ENCODE results near the gene SEMA3C.

The SEMA3C gene

GRCh38 chr7:80774843-80775242 lies 144.0 kb downstream of the SEMA3C start:
- no peak overlapping the region for H3K4me3 ChIP-seq (ENCODE audit: low read length)
- H4K20me1 ChIP-seq (ENCODE audit: control insufficient read depth, insufficient read depth, low read depth, low read length): no peaks in the 10 kb centered on the region
- no peak overlapping the region for H3K27ac ChIP-seq (ENCODE audit: low read depth, low read length)
- no peaks in the 10 kb centered on the region for H3K9me3 ChIP-seq (ENCODE audit: control insufficient read depth, insufficient read depth, low read length)
- no peaks in the 10 kb centered on the region for H3K4me1 ChIP-seq (ENCODE audit: control insufficient read depth, low read length)
- no peaks in the 10 kb centered on the region for H3F3A ChIP-seq (ENCODE audit: control insufficient read depth, insufficient read depth)
- H3K9me2 ChIP-seq (replicated peaks; ENCODE audit: control insufficient read depth, low read length): no peaks in the 10 kb centered on the region
- H3K79me2 ChIP-seq (ENCODE audit: control insufficient read depth, low read length): no peaks in the 10 kb centered on the region
- H3K27me3 ChIP-seq (ENCODE audit: control insufficient read depth, low read length): no peaks in the 10 kb centered on the region
- H3K36me3 ChIP-seq (ENCODE audit: control insufficient read depth, low read length): no peaks in the 10 kb centered on the region
- no peak overlapping the region for H3K4me2 ChIP-seq (ENCODE audit: low read length)
- TF ChIP-seq, protein P1, sequence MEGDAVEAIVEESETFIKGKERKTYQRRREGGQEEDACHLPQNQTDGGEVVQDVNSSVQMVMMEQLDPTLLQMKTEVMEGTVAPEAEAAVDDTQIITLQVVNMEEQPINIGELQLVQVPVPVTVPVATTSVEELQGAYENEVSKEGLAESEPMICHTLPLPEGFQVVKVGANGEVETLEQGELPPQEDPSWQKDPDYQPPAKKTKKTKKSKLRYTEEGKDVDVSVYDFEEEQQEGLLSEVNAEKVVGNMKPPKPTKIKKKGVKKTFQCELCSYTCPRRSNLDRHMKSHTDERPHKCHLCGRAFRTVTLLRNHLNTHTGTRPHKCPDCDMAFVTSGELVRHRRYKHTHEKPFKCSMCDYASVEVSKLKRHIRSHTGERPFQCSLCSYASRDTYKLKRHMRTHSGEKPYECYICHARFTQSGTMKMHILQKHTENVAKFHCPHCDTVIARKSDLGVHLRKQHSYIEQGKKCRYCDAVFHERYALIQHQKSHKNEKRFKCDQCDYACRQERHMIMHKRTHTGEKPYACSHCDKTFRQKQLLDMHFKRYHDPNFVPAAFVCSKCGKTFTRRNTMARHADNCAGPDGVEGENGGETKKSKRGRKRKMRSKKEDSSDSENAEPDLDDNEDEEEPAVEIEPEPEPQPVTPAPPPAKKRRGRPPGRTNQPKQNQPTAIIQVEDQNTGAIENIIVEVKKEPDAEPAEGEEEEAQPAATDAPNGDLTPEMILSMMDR (IDR thresholded peaks at IDR 0.05; ENCODE audit: low read depth, low read length, poor library complexity, severe bottlenecking): no peak
- no peak for TF ChIP-seq EZH2phosphoT487 (IDR thresholded peaks at IDR 0.05; ENCODE audit: borderline replicate concordance, low read length)

DNA sequence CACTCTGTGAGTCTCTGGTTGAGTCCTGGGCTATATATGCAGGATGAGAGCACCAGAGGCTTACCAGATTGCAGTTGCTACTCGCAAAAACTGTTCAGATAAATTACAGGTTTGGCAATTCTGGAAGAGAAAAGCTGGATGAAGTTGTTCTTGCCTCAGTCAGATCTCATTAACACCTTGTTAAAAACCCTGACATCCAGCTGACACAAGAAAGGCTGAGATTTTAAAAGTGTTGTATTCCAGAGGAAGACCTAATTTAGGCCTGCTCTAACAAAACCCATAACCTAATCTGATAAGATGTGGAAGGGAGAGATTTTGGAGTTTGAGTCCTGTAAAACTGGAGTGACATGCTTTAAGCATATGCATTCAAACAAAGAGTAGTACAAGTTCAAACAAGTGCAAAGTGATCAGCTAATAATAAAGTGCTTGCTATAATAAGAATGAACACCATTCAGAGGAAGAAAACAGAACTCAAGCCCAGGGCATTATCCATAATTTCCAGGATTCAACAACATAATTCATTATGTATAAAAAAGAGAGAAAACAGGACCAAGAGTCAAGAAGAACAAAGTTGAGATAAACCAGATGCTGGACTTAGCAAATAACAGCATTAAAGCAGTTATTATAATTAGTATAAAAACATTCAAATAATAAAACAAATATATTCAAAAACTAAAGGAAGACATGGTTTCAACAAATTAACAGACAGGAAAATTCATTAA lies 144.9 kb downstream of the SEMA3C start:
- Histone ChIP-seq H3K36me3 (ENCODE audit: control insufficient read depth, low read length) (no peaks in the 10 kb centered on the region), H4K20me1 (ENCODE audit: control insufficient read depth, insufficient read depth, low read depth, low read length) (no peaks in the 10 kb centered on the region), H3K79me2 (ENCODE audit: control insufficient read depth, low read length) (no peaks in the 10 kb centered on the region), H3K4me1 (ENCODE audit: control insufficient read depth, low read length) (no peaks in the 10 kb centered on the region), H3K4me3 (ENCODE audit: low read length) (no peak overlapping the region), H3K4me2 (ENCODE audit: low read length) (no peak overlapping the region), H3K27me3 (ENCODE audit: control insufficient read depth, low read length) (no peaks in the 10 kb centered on the region), H3K9me3 (ENCODE audit: control insufficient read depth, insufficient read depth, low read length) (no peaks in the 10 kb centered on the region), H3F3A (ENCODE audit: control insufficient read depth, insufficient read depth) (no peaks in the 10 kb centered on the region), H3K27ac (ENCODE audit: low read depth, low read length) (no peak overlapping the region), H3K9me2 (replicated peaks; ENCODE audit: control insufficient read depth, low read length) (no peaks in the 10 kb centered on the region)
- no peak for TF ChIP-seq EZH2phosphoT487 (IDR thresholded peaks at IDR 0.05; ENCODE audit: borderline replicate concordance, low read length)
- TF ChIP-seq, protein P1 (IDR thresholded peaks at IDR 0.05; ENCODE audit: low read depth, low read length, poor library complexity, severe bottlenecking): no peak

GRCh38 chr7:80772347-80772993 lies 146.4 kb downstream of the SEMA3C start:
- TF ChIP-seq EZH2phosphoT487 (IDR thresholded peaks at IDR 0.05; ENCODE audit: borderline replicate concordance, low read length): no peak
- TF ChIP-seq, protein P1 (IDR thresholded peaks at IDR 0.05; ENCODE audit: low read depth, low read length, poor library complexity, severe bottlenecking): no peak
- Histone ChIP-seq H3K4me2 (ENCODE audit: low read length) (no peak overlapping the region), H3F3A (ENCODE audit: control insufficient read depth, insufficient read depth) (no peaks in the 10 kb centered on the region)

More at GRCh38 chr7:80772347-80772993, 146.4 kb downstream of the SEMA3C start:
- Histone ChIP-seq H3K9me3 (ENCODE audit: control insufficient read depth, insufficient read depth, low read length) (no peaks in the 10 kb centered on the region), H3K36me3 (ENCODE audit: control insufficient read depth, low read length) (no peaks in the 10 kb centered on the region), H3K4me3 (ENCODE audit: low read length) (no peak overlapping the region), H3K4me1 (ENCODE audit: control insufficient read depth, low read length) (no peaks in the 10 kb centered on the region), H3K79me2 (ENCODE audit: control insufficient read depth, low read length) (no peaks in the 10 kb centered on the region), H3K9me2 (replicated peaks; ENCODE audit: control insufficient read depth, low read length) (no peaks in the 10 kb centered on the region), H4K20me1 (ENCODE audit: control insufficient read depth, insufficient read depth, low read depth, low read length) (no peaks in the 10 kb centered on the region), H3K27ac (ENCODE audit: low read depth, low read length) (no peak overlapping the region), H3K27me3 (ENCODE audit: control insufficient read depth, low read length) (no peaks in the 10 kb centered on the region)

Data from DOHH2 (cell line).